Measurements from ENCODE around the gene FBXL20.
"Not testable (repeated sequence)": the region's sequence is repeated elsewhere in the genome, so short reads cannot be mapped to it uniquely, and the experiment has no call there.

The FBXL20 gene

GRCh38 chr17:39278246-39278645 is 123.2 kb downstream of the FBXL20 start:
- H3K27ac Mint-ChIP-seq, H3K4me3 Mint-ChIP-seq, H3K36me3 Mint-ChIP-seq, H3K4me1 Mint-ChIP-seq, H3K27me3 Mint-ChIP-seq, H3K9me3 Mint-ChIP-seq, DNase-seq, CTCF ChIA-PET: not testable (repeated sequence)

GRCh38 chr17:39277110-39277509 is 124.3 kb downstream of the FBXL20 start:
- Mint-ChIP-seq H3K9me3 (no peaks in the 10 kb centered on the region), H3K36me3 (peaks cover 4% of the 10 kb centered on the region), H3K4me1 (no peaks in the 10 kb centered on the region), H3K27me3 (no peaks in the 10 kb centered on the region), H3K4me3 (no peak overlapping the region), H3K27ac (no peak overlapping the region)
- CTCF ChIA-PET: no interaction called here
- DNase-seq: no peak

- Mint-ChIP-seq H3K27me3 (no peaks in the 10 kb centered on the region), H3K27ac (no peak overlapping the region), H3K4me1 (no peaks in the 10 kb centered on the region), H3K36me3 (peaks cover 4% of the 10 kb centered on the region), H3K9me3 (no peaks in the 10 kb centered on the region), H3K4me3 (no peak overlapping the region)
- no peak for DNase-seq
- CTCF ChIA-PET: no interaction called here
Observed at GRCh38 chr17:39276113-39276512, 125.3 kb downstream of the FBXL20 start.

- Mint-ChIP-seq H3K36me3 (peaks cover 11% of the 10 kb centered on the region), H3K27ac (no peak overlapping the region), H3K4me1 (no peaks in the 10 kb centered on the region), H3K9me3 (no peaks in the 10 kb centered on the region), H3K4me3 (no peak overlapping the region), H3K27me3 (no peaks in the 10 kb centered on the region)
- CTCF ChIA-PET: interaction anchor here (1.5 kb wide), 1 partner anchor 29 kb away, joined by 4 read pairs; no protein-coding TSS in a partner anchor
- no peak for DNase-seq
Observed at GRCh38 chr17:39271546-39271945, 129.9 kb downstream of the FBXL20 start.

- H3K4me1 Mint-ChIP-seq: no peaks in the 10 kb centered on the region
- peaks cover 11% of the 10 kb centered on the region for H3K36me3 Mint-ChIP-seq
- no peaks in the 10 kb centered on the region for H3K27me3 Mint-ChIP-seq
- DNase-seq: no peak
- H3K9me3 Mint-ChIP-seq: no peaks in the 10 kb centered on the region
- CTCF ChIA-PET: interaction anchor here (1.5 kb wide), 1 partner anchor 29 kb away, joined by 4 read pairs; no protein-coding TSS in a partner anchor
- no peak overlapping the region for H3K4me3 Mint-ChIP-seq
- no peak overlapping the region for H3K27ac Mint-ChIP-seq
Observed at GRCh38 chr17:39270923-39271322, 130.5 kb downstream of the FBXL20 start.

- Mint-ChIP-seq H3K36me3 (peaks cover 21% of the 10 kb centered on the region), H3K9me3 (no peaks in the 10 kb centered on the region), H3K4me3 (no peak overlapping the region), H3K27me3 (no peaks in the 10 kb centered on the region), H3K4me1 (no peaks in the 10 kb centered on the region), H3K27ac (no peak overlapping the region)
- DNase-seq: no peak
- CTCF ChIA-PET: interaction anchor here (1.5 kb wide), 1 partner anchor 20 kb away, joined by 4 read pairs; no protein-coding TSS in a partner anchor
Observed at GRCh38 chr17:39264119-39264518, 137.3 kb downstream of the FBXL20 start.

- Mint-ChIP-seq H3K4me3 (no peak overlapping the region), H3K27me3 (no peaks in the 10 kb centered on the region), H3K9me3 (no peaks in the 10 kb centered on the region), H3K4me1 (no peaks in the 10 kb centered on the region), H3K27ac (no peak overlapping the region), H3K36me3 (peaks cover 28% of the 10 kb centered on the region)
- DNase-seq: peak; percentile 43
- CTCF ChIA-PET: no interaction called here
Observed at GRCh38 chr17:39261286-39261685, 140.1 kb downstream of the FBXL20 start.

GRCh38 chr17:39252788-39253460 is 148.5 kb downstream of the FBXL20 start:
- H3K4me3 Mint-ChIP-seq: no peak overlapping the region
- H3K36me3 Mint-ChIP-seq: peaks cover 7% of the 10 kb centered on the region
- CTCF ChIA-PET: interaction anchor here (0.7 to 2.1 kb wide), 4 partner anchors 8 to 243 kb away, joined by 4 to 8 read pairs (median 4); no protein-coding TSS in a partner anchor
- H3K4me1 Mint-ChIP-seq: no peaks in the 10 kb centered on the region
- H3K27ac Mint-ChIP-seq: no peak overlapping the region
- H3K9me3 Mint-ChIP-seq: no peaks in the 10 kb centered on the region
- H3K27me3 Mint-ChIP-seq: no peaks in the 10 kb centered on the region
- DNase-seq: no peak

GRCh38 chr17:39251997-39252396 is 149.4 kb downstream of the FBXL20 start:
- H3K27me3 Mint-ChIP-seq: no peaks in the 10 kb centered on the region
- no peak overlapping the region for H3K27ac Mint-ChIP-seq
- peaks cover 1% of the 10 kb centered on the region for H3K36me3 Mint-ChIP-seq
- DNase-seq: no peak
- H3K4me3 Mint-ChIP-seq: no peak overlapping the region
- CTCF ChIA-PET: interaction anchor here (0.7 to 1.6 kb wide), 3 partner anchors 20 to 242 kb away, joined by 4 to 5 read pairs (median 4); no protein-coding TSS in a partner anchor
- H3K9me3 Mint-ChIP-seq: no peaks in the 10 kb centered on the region
- H3K4me1 Mint-ChIP-seq: no peaks in the 10 kb centered on the region

- H3K27ac Mint-ChIP-seq, H3K27me3 Mint-ChIP-seq, H3K4me3 Mint-ChIP-seq, DNase-seq, H3K9me3 Mint-ChIP-seq, H3K36me3 Mint-ChIP-seq, H3K4me1 Mint-ChIP-seq: not testable (repeated sequence)
- CTCF ChIA-PET: interaction anchor here (0.8 to 3.4 kb wide), 3 partner anchors 11 to 44 kb away, joined by 3 to 23 read pairs (median 3); no protein-coding TSS in a partner anchor
Observed at GRCh38 chr17:39250076-39250475, 151.3 kb downstream of the FBXL20 start.

GRCh38 chr17:39246274-39246673 is 155.2 kb downstream of the FBXL20 start:
- CTCF ChIA-PET: interaction anchor here (0.7 to 3.5 kb wide), 5 partner anchors 10 to 571 kb away, joined by 3 to 81 read pairs (median 16); no protein-coding TSS in a partner anchor
- H3K4me1 Mint-ChIP-seq: peaks cover 13% of the 10 kb centered on the region
- H3K27ac Mint-ChIP-seq: no peak overlapping the region
- DNase-seq: no peak
- no peak overlapping the region for H3K4me3 Mint-ChIP-seq
- H3K36me3 Mint-ChIP-seq: no peaks in the 10 kb centered on the region
- H3K27me3 Mint-ChIP-seq: peaks cover 14% of the 10 kb centered on the region
- H3K9me3 Mint-ChIP-seq: no peaks in the 10 kb centered on the region

GRCh38 chr17:39244600-39245570 is 156.5 kb downstream of the FBXL20 start:
- DNase-seq: peak; percentile 92
- no peak overlapping the region for H3K4me3 Mint-ChIP-seq
- peak overlapping the region; percentile 46 for H3K27ac Mint-ChIP-seq
- H3K9me3 Mint-ChIP-seq: no peaks in the 10 kb centered on the region
- CTCF ChIA-PET: interaction anchor here (0.5 to 3.5 kb wide), 23 partner anchors 9 to 321 kb away, joined by 3 to 81 read pairs (median 4); partner anchors contain the start of genes LASP1NB, RPL19 and STAC2
- no peaks in the 10 kb centered on the region for H3K36me3 Mint-ChIP-seq
- H3K4me1 Mint-ChIP-seq: peaks cover 14% of the 10 kb centered on the region
- H3K27me3 Mint-ChIP-seq: peaks cover 17% of the 10 kb centered on the region

- CTCF ChIA-PET: interaction anchor here (0.5 to 3.5 kb wide), 22 partner anchors 8 to 321 kb away, joined by 3 to 81 read pairs (median 4); partner anchors contain the start of genes LASP1NB, RPL19 and STAC2
- H3K4me1 Mint-ChIP-seq: peaks cover 22% of the 10 kb centered on the region
- no peaks in the 10 kb centered on the region for H3K36me3 Mint-ChIP-seq
- H3K27me3 Mint-ChIP-seq: peaks cover 22% of the 10 kb centered on the region
- DNase-seq: no peak
- no peak overlapping the region for H3K27ac Mint-ChIP-seq
- H3K9me3 Mint-ChIP-seq: no peaks in the 10 kb centered on the region
- H3K4me3 Mint-ChIP-seq: no peak overlapping the region
Observed at GRCh38 chr17:39244016-39244599, 157.3 kb downstream of the FBXL20 start.

- H3K27ac Mint-ChIP-seq: no peak overlapping the region
- no peak for DNase-seq
- CTCF ChIA-PET: interaction anchor here (1.8 to 8.8 kb wide), 2 partner anchors 17 to 37 kb away, joined by 3 to 162 read pairs; partner anchors contain the start of gene STAC2
- H3K4me1 Mint-ChIP-seq: peaks cover 30% of the 10 kb centered on the region
- H3K36me3 Mint-ChIP-seq: no peaks in the 10 kb centered on the region
- no peaks in the 10 kb centered on the region for H3K9me3 Mint-ChIP-seq
- no peak overlapping the region for H3K4me3 Mint-ChIP-seq
- H3K27me3 Mint-ChIP-seq: peaks cover 27% of the 10 kb centered on the region
Observed at GRCh38 chr17:39243155-39243554, 158.3 kb downstream of the FBXL20 start.

Measured in activated naive CD4-positive, alpha-beta T cell treated with anti-CD3 and anti-CD28 coated beads, Interleukin-2, amount 10 ng/mL, durations not matched to agents 7 days and 5 days (primary cell).